Endothelial cell of umbilical vein (primary cell): ENCODE results near the gene LGALS3. TPM values are rescaled to one million over a fixed set of nuclear protein-coding genes. Genes with fewer than 3 reads are reported as not detected.

ENCODE experiments used
- BruUV-seq: library from RNA; stranded (reverse); fragments of 400-500 nt; replicated peaks from 2 replicates; lab custom pipeline; 2021; lab: Mats Ljungman, UMichigan
- CTCF ChIA-PET: fragments of 300-600, 350-600 bp; sonication (Branson Sonifier 250); formaldehyde crosslinking; loops from one replicate; lab custom pipeline; 2021; ENCODE audit warnings: antibody characterized with exemption, inconsistent platforms; lab: Charles Lee
- POLR2A ChIA-PET: fragments of 300-600, 350-600 bp; sonication (Branson Sonifier 250); formaldehyde crosslinking; loops from one replicate; lab custom pipeline; 2021; ENCODE audit warnings: antibody characterized with exemption, inconsistent platforms; lab: Charles Lee
- DNase-seq: peaks from one replicate; pipeline ENCODE4 v3.0.0-alpha.2; 2011; ENCODE audit warnings: low read depth, low spot score
- FAIRE-seq: peaks from 2 replicates; lab custom pipeline; 2011; peaks lifted over from hg19 to GRCh38; lab: Jason Lieb, UNC
- H2AFZ ChIP-seq: 2 replicates; pipeline ENCODE4 v1.6.0; 2012; ENCODE audit warnings: low read depth, low read length, control low read depth, inconsistent platforms
- H3K27ac ChIP-seq: 2 replicates; pipeline ENCODE4 v1.5.1; 2011; ENCODE audit warnings: low read depth, mild to moderate bottlenecking, control low read depth, low read length, moderate library complexity; ENCODE audit not compliant: insufficient read depth
- H3K27me3 ChIP-seq, 2 experiments: 2 replicates each; pipeline versions ENCODE4 v1.6.0 to v1.6.1; 2011; ENCODE audit warnings: low read length in 2 of 2, mixed read lengths in 1 of 2; ENCODE audit not compliant: control insufficient read depth in 2 of 2, insufficient read depth in 2 of 2
- H3K36me3 ChIP-seq, 2 experiments: 2 replicates in 1 of 2; 3 replicates in 1 of 2; pipeline ENCODE4 v1.5.1; 2011; ENCODE audit warnings: low read length in 2 of 2, mild to moderate bottlenecking in 1 of 2, moderate library complexity in 1 of 2; ENCODE audit not compliant: control insufficient read depth in 2 of 2, insufficient read depth in 2 of 2; ENCODE audit errors: extremely low read depth in 1 of 2
- H3K4me1 ChIP-seq: 3 replicates; pipeline ENCODE4 v1.5.1; 2011; ENCODE audit warnings: mild to moderate bottlenecking, low read length; ENCODE audit not compliant: control insufficient read depth, insufficient read depth; ENCODE audit errors: extremely low read depth
- H3K4me2 ChIP-seq: 2 replicates; pipeline ENCODE4 v1.6.1; 2011; ENCODE audit warnings: low read length, control low read depth, mixed read lengths; ENCODE audit not compliant: insufficient read depth
- H3K4me3 ChIP-seq, 3 experiments: fragments of 200-600 bp in 1 of 3; sonication (generic), shearing (Covaris generic) in 1 of 3; replicated peaks in 1 of 3; 2 replicates each; pipeline ENCODE4 v1.5.1; 2011 to 2016; ENCODE audit warnings: control low read depth in 3 of 3, low read length in 3 of 3, mild to moderate bottlenecking in 2 of 3, inconsistent platforms in 1 of 3, low read depth in 1 of 3, moderate library complexity in 1 of 3; ENCODE audit not compliant: insufficient read depth in 1 of 3
- H3K79me2 ChIP-seq: 2 replicates; pipeline ENCODE4 v1.6.0; 2012; ENCODE audit warnings: low read length, inconsistent platforms; ENCODE audit not compliant: control insufficient read depth, insufficient read depth
- H3K9ac ChIP-seq: replicated peaks from 2 replicates; pipeline ENCODE3; 2011; ENCODE audit warnings: low read length, control low read depth; ENCODE audit not compliant: insufficient read depth; ENCODE audit errors: extremely low read depth
- H3K9me1 ChIP-seq: replicated peaks from 3 replicates; pipeline ENCODE4 v1.6.0; 2011; ENCODE audit warnings: mild to moderate bottlenecking, low read length; ENCODE audit not compliant: control insufficient read depth, insufficient read depth; ENCODE audit errors: extremely low read depth
- H3K9me3 ChIP-seq: replicated peaks from 2 replicates; pipeline ENCODE4 v1.5.1; 2012; ENCODE audit warnings: low read length, inconsistent platforms; ENCODE audit not compliant: control insufficient read depth, insufficient read depth
- H4K20me1 ChIP-seq: replicated peaks from 2 replicates; pipeline ENCODE3; 2011; ENCODE audit warnings: mild to moderate bottlenecking, low read length; ENCODE audit not compliant: control insufficient read depth, insufficient read depth; ENCODE audit errors: extremely low read depth
- CTCF ChIP-seq, 2 donors: IDR thresholded peaks; 1 replicate in 1 of 2; 2 replicates in 1 of 2; pipeline ENCODE4 v1.5.1; 2011; ENCODE audit warnings: low read length in 2 of 2, mild to moderate bottlenecking in 2 of 2, moderate library complexity in 2 of 2, control low read depth in 1 of 2, inconsistent platforms in 1 of 2, low read depth in 1 of 2; ENCODE audit not compliant: insufficient read depth in 1 of 2; ENCODE audit errors: extremely low read depth in 1 of 2
- EZH2 ChIP-seq: IDR thresholded peaks from 2 replicates; pipeline ENCODE4 v1.6.1; 2012; ENCODE audit warnings: borderline replicate concordance, low read depth, mild to moderate bottlenecking, moderate library complexity, low read length, inconsistent platforms; ENCODE audit not compliant: severe bottlenecking
- FOS ChIP-seq: IDR thresholded peaks from 2 replicates; pipeline ENCODE4 v1.6.1; 2011; ENCODE audit warnings: mild to moderate bottlenecking, low read length, moderate library complexity, borderline replicate concordance; ENCODE audit not compliant: insufficient read depth
- GATA2 ChIP-seq: IDR thresholded peaks from 2 replicates; pipeline ENCODE4 v1.7.0; 2011; ENCODE audit warnings: low read depth, mild to moderate bottlenecking, moderate library complexity, mixed read lengths, low read length; ENCODE audit not compliant: insufficient read length, insufficient read depth
- JUN ChIP-seq: IDR thresholded peaks from 2 replicates; pipeline ENCODE4 v1.6.1; 2011; ENCODE audit warnings: borderline replicate concordance, low read depth; ENCODE audit not compliant: insufficient read length, insufficient read depth
- MAX ChIP-seq: IDR thresholded peaks from 2 replicates; pipeline ENCODE4 v1.6.1; 2011; ENCODE audit not compliant: insufficient read depth, insufficient read length
- MYC ChIP-seq: IDR thresholded peaks from one replicate; pipeline ENCODE4 v1.6.1; 2011; ENCODE audit warnings: mild to moderate bottlenecking, low read depth, low read length
- POLR2A ChIP-seq: IDR thresholded peaks from 2 replicates; pipeline ENCODE4 v1.6.1; 2012; ENCODE audit warnings: low read depth, mild to moderate bottlenecking, control low read depth, low read length
- POLR2AphosphoS5 ChIP-seq: IDR thresholded peaks from 2 replicates; pipeline ENCODE4 v1.6.1; 2012; ENCODE audit warnings: low read depth, mild to moderate bottlenecking, control low read depth, low read length, moderate library complexity; ENCODE audit not compliant: insufficient read depth
- dilution Hi-C: fragments of 300-500 bp; cut with MboI; formaldehyde crosslinking; loops from one replicate; pipeline ENCODE4 v1.15.0; 2019; ENCODE audit warnings: low sequenced_read_pairs; ENCODE audit not compliant: extremely low pct_ligation_motif_present
- intact Hi-C: fragments of 100-400 bp; cut with micrococcal nuclease; formaldehyde crosslinking; loops from one replicate; pipeline ENCODE4 v1.10.0; 2022
- polyA plus RNA-seq, 4 experiments: library from polyadenylated mRNA; depleted of rRNA in 3 of 4; stranded (reverse) in 3 of 4; unstranded in 1 of 4; fragments of >200 nt; gene quantifications; 2 replicates each; pipeline versions ENCODE4 v1.2.1 to v1.2.3, GENCODE V29; 2011 to 2012; ENCODE audit warnings: missing spikeins in 1 of 4
- total RNA-seq: library from RNA; stranded (reverse); gene quantifications from 2 replicates; pipeline ENCODE4 v1.2.3, GENCODE V29; 2021

The LGALS3 gene
- total and polyA plus RNA-seq, 2 donors (not counting 3 experiments of a cell fraction or from before 2014, with no cell fraction given): 33.8 to 55.1 TPM

- Histone ChIP-seq H3K4me3 (no peak overlapping the region), H3K79me2 (no peaks in the 10 kb centered on the region), H3K4me1 (peaks cover 26% of the 10 kb centered on the region), H3K4me2 (no peak overlapping the region), H3K9ac (no peak overlapping the region), H3K27ac (no peak overlapping the region), H3K27me3 (no peaks in the 10 kb centered on the region), H2AFZ (no peak overlapping the region), H4K20me1 (no peaks in the 10 kb centered on the region), H3K9me1 (no peaks in the 10 kb centered on the region), H3K36me3 (no peaks in the 10 kb centered on the region), H3K9me3 (no peaks in the 10 kb centered on the region)
- ChIA-PET POLR2A (no interaction called here), CTCF (interaction anchor here (1.1 to 4.3 kb wide), 2 partner anchors 10 to 61 kb away, joined by 4 to 24 read pairs; no protein-coding TSS in a partner anchor)
- DNase-seq: no peak
- no peak for FAIRE-seq
- TF ChIP-seq POLR2A: no peak
- dilution Hi-C loops (no loop called here), intact Hi-C loops (no loop called here)
- BruUV-seq: no TSS peak
Measured at GRCh38 chr14:55099756-55100155, 29.3 kb upstream of the LGALS3 start.

- no peak overlapping the region for H3K4me3 ChIP-seq
- ChIA-PET POLR2A (interaction anchor here (0.8 kb wide), 1 partner anchor 58 kb away, joined by 3 read pairs; no protein-coding TSS in a partner anchor), CTCF (interaction anchor here (0.9 to 4.3 kb wide), 6 partner anchors 12 to 59 kb away, joined by 3 to 24 read pairs (median 8); partner anchors contain the start of gene MAPK1IP1L)
- no peak overlapping the region for H3K9ac ChIP-seq
- FAIRE-seq (no peak), DNase-seq (no peak)
- H3K27me3 ChIP-seq: no peaks in the 10 kb centered on the region
- no peaks in the 10 kb centered on the region for H4K20me1 ChIP-seq
- TF ChIP-seq MAX (no peak), MYC (no peak), POLR2AphosphoS5 (no peak), EZH2 (no peak), GATA2 (no peak), POLR2A (no peak), CTCF (IDR thresholded peaks at IDR 0.05; ENCODE audit: extremely low read depth in 1 of 2, insufficient read depth in 1 of 2, low read depth in 1 of 2, low read length in 2 of 2) (no peak), FOS (no peak), JUN (no peak)
- dilution Hi-C loops: no loop called here
- no TSS peak for BruUV-seq
- H2AFZ ChIP-seq: no peak overlapping the region
- no peaks in the 10 kb centered on the region for H3K79me2 ChIP-seq
- no peaks in the 10 kb centered on the region for H3K9me1 ChIP-seq
- H3K9me3 ChIP-seq: no peaks in the 10 kb centered on the region
- peak overlapping the region; percentile 98 for H3K27ac ChIP-seq
- H3K4me2 ChIP-seq: no peak overlapping the region
- peaks cover 26% of the 10 kb centered on the region for H3K4me1 ChIP-seq
- intact Hi-C loops: loop anchor here (1.0 to 2.0 kb wide), 3 partner anchors 28 to 75 kb away; partner anchors contain the start of genes LGALS3, MAPK1IP1L, SOCS4 and WDHD1
- no peaks in the 10 kb centered on the region for H3K36me3 ChIP-seq
Measured at GRCh38 chr14:55101698-55102097, 27.4 kb upstream of the LGALS3 start.
